Urinary bladder (tissue), 4 donors: ENCODE data around the gene GUCY2F. TPM values are rescaled to one million over a fixed set of nuclear protein-coding genes. Genes with fewer than 3 reads are reported as not detected.

ENCODE experiments used
- DNase-seq: peaks from one replicate; pipeline ENCODE4 v3.0.0-alpha.2; 2015; ENCODE audit errors: extremely low spot score
- H3K27ac ChIP-seq: one replicate; pipeline ENCODE4 v1.5.1; 2013; ENCODE audit warnings: low read depth, mild to moderate bottlenecking, moderate library complexity
- H3K36me3 ChIP-seq: one replicate; pipeline ENCODE4 v1.6.1; 2013; ENCODE audit warnings: mild to moderate bottlenecking, moderate library complexity; ENCODE audit not compliant: insufficient read depth
- H3K4me1 ChIP-seq: one replicate; pipeline ENCODE4 v1.6.1; 2013; ENCODE audit warnings: mild to moderate bottlenecking, moderate library complexity; ENCODE audit not compliant: insufficient read depth
- H3K4me3 ChIP-seq: one replicate; pipeline ENCODE4 v1.5.1; 2013; ENCODE audit warnings: low read depth, low read length
- WGBS: extraction: QIAGEN DNeasy Blood & Tissue Kit; methylation state at CpG from one replicate; pipeline ENCODE4 v1.1.7; 2013; 5-methylcytosine and 5-hydroxymethylcytosine counted together
- polyA plus RNA-seq: library from polyadenylated mRNA; stranded (reverse); fragments of 200-250 nt; gene quantifications from one replicate; pipeline ENCODE4 v1.2.3, GENCODE V29; 2013
- total RNA-seq: library from RNA; depleted of rRNA; stranded (reverse); fragments of >200 nt; gene quantifications from one replicate; pipeline ENCODE4 v1.2.3, GENCODE V29; 2014
- donor health status: healthy with polysubstance abuse.
- donor health status: healthy.

GUCY2F gene
- total and polyA plus RNA-seq, 2 donors, result not detected

- Histone ChIP-seq H3K4me1 (no peaks in the 10 kb centered on the region), H3K4me3 (no peak overlapping the region), H3K36me3 (no peaks in the 10 kb centered on the region), H3K27ac (no peak overlapping the region)
- no peak for DNase-seq
- WGBS, result 60% methylated on average over 2 of the region's 2 CpGs
Measured at GRCh38 chrX:109463784-109464183, 18.1 kb downstream of the GUCY2F start.

GRCh38 chrX:109448282-109448938 lies 33.5 kb downstream of the GUCY2F start:
- H3K36me3 ChIP-seq, result no peaks in the 10 kb centered on the region
- DNase-seq, result no peak
- no peaks in the 10 kb centered on the region for H3K4me1 ChIP-seq
- 62% methylated on average over 3 of the region's 3 CpGs for WGBS
- no peak overlapping the region for H3K4me3 ChIP-seq
- no peak overlapping the region for H3K27ac ChIP-seq

DNA sequence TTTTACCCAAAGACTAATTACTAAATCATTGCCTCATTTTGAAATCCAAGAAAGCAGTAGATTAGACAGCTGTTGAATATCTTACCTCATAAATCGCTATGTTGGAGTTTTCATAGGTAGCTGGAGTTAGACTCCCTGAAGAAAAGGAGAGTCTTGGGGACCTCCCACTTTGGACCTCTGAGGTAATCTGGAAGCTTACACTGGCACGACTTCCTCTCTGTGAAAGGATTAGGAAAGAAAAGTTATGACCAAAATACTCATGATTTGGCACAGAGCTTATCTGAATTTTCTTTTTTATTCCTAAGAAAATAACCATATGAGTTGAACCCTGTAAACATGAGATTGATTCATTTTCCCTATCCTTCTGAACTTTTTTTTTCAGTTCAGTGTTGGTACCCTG lies 40.6 kb downstream of the GUCY2F start:
- H3K4me3 ChIP-seq, result no peak overlapping the region
- no peaks in the 10 kb centered on the region for H3K36me3 ChIP-seq
- 50% methylated on average over 2 of the region's 2 CpGs for WGBS
- no peaks in the 10 kb centered on the region for H3K4me1 ChIP-seq
- no peak for DNase-seq
- no peak overlapping the region for H3K27ac ChIP-seq

- Histone ChIP-seq H3K36me3 (no peaks in the 10 kb centered on the region), H3K27ac (no peak overlapping the region), H3K4me3 (no peak overlapping the region), H3K4me1 (no peaks in the 10 kb centered on the region)
- no peak for DNase-seq
Measured at GRCh38 chrX:109440475-109440874, 41.4 kb downstream of the GUCY2F start.

GRCh38 chrX:109409181-109409580 lies 72.7 kb downstream of the GUCY2F start:
- no peak for DNase-seq
- H3K4me1 ChIP-seq, result no peaks in the 10 kb centered on the region
- WGBS, result 82% methylated on average over 2 of the region's 2 CpGs
- H3K36me3 ChIP-seq, result no peaks in the 10 kb centered on the region
- H3K4me3 ChIP-seq, result no peak overlapping the region
- no peak overlapping the region for H3K27ac ChIP-seq

DNA sequence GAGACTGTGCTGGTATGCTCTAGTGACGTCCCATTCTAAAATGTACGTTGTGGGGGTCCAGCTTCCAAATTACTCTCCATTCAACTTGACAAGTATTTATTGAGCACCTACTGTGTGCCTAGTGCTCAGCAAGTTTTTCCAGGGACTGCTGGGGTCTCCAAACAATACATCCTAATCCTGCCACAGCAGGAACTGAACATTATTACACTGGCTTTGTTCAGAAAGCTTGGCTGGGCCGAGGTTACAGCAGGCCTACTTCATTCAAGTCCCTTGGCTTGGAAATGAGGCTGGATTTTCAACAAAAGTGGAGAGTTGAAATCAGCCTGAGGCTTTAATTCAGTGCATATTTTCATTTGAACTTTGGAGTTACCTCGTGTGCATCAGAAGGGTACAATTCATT lies 78.0 kb downstream of the GUCY2F start:
- Histone ChIP-seq H3K4me3 (no peak overlapping the region), H3K4me1 (no peaks in the 10 kb centered on the region), H3K36me3 (no peaks in the 10 kb centered on the region), H3K27ac (no peak overlapping the region)
- 55% methylated on average over 4 of the region's 4 CpGs for WGBS
- DNase-seq, result no peak

DNA sequence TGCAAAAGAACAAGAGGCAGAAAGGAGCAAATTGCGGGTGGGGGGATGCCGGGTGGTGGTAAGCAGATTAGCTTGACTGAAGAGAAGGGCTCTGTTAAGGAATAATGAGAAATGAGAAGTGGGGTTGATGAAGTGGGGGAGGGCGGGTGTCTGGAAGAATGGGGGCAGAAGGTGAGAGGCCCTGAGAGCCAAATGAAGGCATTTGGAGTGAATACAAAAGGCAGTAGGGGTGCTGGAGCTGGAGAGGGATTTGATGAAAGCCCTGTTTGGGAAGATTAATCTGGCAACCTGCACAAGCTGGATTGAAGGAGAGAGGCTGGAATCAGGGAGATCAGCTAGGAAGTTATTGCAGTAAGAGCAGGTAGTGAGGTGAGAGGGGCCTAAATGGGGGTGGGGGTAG lies 82.1 kb downstream of the GUCY2F start:
- Histone ChIP-seq H3K4me1 (no peaks in the 10 kb centered on the region), H3K36me3 (no peaks in the 10 kb centered on the region), H3K4me3 (no peak overlapping the region), H3K27ac (no peak overlapping the region)
- WGBS, result 79% methylated on average over 3 of the region's 3 CpGs
- no peak for DNase-seq

DNA sequence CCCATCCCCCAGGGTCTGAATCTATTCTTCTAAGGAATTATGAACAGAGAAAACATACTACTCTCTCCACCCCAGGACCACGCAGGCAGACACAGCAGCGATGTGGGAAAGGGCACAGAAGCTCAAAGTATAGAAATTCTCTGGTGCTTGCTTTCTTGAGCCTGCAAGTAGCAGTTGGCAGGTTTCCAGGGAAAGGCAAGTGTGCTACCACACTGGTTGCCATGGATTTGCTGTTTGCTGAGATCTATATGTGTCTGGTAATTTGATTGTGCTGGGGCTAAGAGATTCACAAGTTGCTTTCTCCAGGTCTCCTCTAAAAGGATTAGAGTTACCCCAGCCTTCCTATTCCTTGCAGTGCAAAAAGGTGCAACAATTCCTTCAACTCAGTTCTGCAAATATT lies 83.1 kb downstream of the GUCY2F start:
- 64% methylated on average over 2 of the region's 2 CpGs for WGBS
- no peak overlapping the region for H3K27ac ChIP-seq
- no peak overlapping the region for H3K4me3 ChIP-seq
- H3K4me1 ChIP-seq, result no peaks in the 10 kb centered on the region
- DNase-seq, result no peak
- no peaks in the 10 kb centered on the region for H3K36me3 ChIP-seq

- DNase-seq, result no peak
- no peak overlapping the region for H3K27ac ChIP-seq
- no peaks in the 10 kb centered on the region for H3K4me1 ChIP-seq
- H3K36me3 ChIP-seq, result no peaks in the 10 kb centered on the region
- 80% methylated on average over 1 of the region's 1 CpG for WGBS
- no peak overlapping the region for H3K4me3 ChIP-seq
Measured at GRCh38 chrX:109398061-109398460, 83.8 kb downstream of the GUCY2F start.

DNA sequence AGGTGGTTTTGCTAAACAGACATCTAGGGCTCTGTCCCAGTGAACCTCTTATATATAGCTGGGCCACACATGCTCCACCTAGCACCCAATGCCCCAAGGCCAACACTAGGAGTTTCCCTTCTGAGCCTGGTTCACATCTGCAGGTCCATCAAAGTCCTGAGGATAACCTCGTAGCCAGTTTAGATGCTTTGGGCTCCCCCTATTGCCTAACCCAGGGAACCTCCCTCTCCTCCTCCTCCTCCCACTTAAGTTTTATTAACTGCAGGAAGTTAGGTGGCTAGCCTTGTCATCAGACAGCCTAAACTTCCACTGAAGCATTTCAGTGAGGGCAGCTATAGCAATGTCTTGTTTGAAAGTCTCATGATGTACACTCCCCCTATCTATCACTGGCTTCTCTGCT lies 88.0 kb downstream of the GUCY2F start:
- no peak for DNase-seq
- Histone ChIP-seq H3K4me3 (no peak overlapping the region), H3K36me3 (no peaks in the 10 kb centered on the region), H3K27ac (no peak overlapping the region), H3K4me1 (no peaks in the 10 kb centered on the region)
- WGBS, result 26% methylated on average over 1 of the region's 1 CpG

DNA sequence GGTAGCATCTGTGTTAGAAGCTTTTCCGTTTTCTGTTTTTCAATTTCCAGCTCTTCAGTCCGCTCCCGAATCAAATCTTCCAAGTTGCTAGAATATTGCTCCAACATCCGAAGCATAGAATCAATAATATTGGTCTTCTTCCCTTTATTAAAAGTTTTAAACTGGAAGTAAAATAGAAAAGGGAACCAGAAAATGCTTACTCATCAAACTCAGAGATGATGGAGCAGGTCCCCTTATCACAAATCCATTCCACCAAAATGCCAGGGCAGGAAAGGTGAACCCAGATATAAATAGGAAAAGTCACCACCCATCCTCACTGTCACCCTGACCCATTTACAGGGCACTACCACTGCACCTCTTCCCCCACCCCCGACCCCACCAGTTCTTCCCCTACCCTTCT lies 89.0 kb downstream of the GUCY2F start:
- Histone ChIP-seq H3K36me3 (no peaks in the 10 kb centered on the region), H3K4me3 (no peak overlapping the region), H3K27ac (no peak overlapping the region), H3K4me1 (no peaks in the 10 kb centered on the region)
- WGBS, result 95% methylated on average over 5 of the region's 5 CpGs
- no peak for DNase-seq

- Histone ChIP-seq H3K27ac (no peak overlapping the region), H3K4me1 (no peaks in the 10 kb centered on the region), H3K4me3 (no peak overlapping the region), H3K36me3 (no peaks in the 10 kb centered on the region)
- DNase-seq, result no peak
- WGBS, result 71% methylated on average over 2 of the region's 2 CpGs
Measured at GRCh38 chrX:109390556-109390955, 91.3 kb downstream of the GUCY2F start.

- Histone ChIP-seq H3K4me3 (no peak overlapping the region), H3K36me3 (no peaks in the 10 kb centered on the region), H3K4me1 (no peaks in the 10 kb centered on the region), H3K27ac (no peak overlapping the region)
- WGBS, result 68% methylated on average over 1 of the region's 1 CpG
- no peak for DNase-seq
Measured at GRCh38 chrX:109389917-109390316, 92.0 kb downstream of the GUCY2F start.

- DNase-seq, result peak; percentile 8
- Histone ChIP-seq H3K27ac (no peak overlapping the region), H3K4me3 (no peak overlapping the region), H3K4me1 (no peaks in the 10 kb centered on the region), H3K36me3 (no peaks in the 10 kb centered on the region)
- 25% methylated on average over 3 of the region's 3 CpGs for WGBS
Measured at GRCh38 chrX:109384699-109385098, 97.2 kb downstream of the GUCY2F start.

GRCh38 chrX:109382332-109382731 lies 99.6 kb downstream of the GUCY2F start:
- no peaks in the 10 kb centered on the region for H3K36me3 ChIP-seq
- DNase-seq, result no peak
- 90% methylated on average over 4 of the region's 4 CpGs for WGBS
- H3K4me3 ChIP-seq, result no peak overlapping the region
- H3K27ac ChIP-seq, result no peak overlapping the region
- no peaks in the 10 kb centered on the region for H3K4me1 ChIP-seq
